ENCODE measurements around the gene GJD3.

The GJD3 gene

GRCh38 chr17:40316571-40317344 is 47.8 kb downstream of the GJD3 start:
- DNase-seq (ENCODE audit: low spot score), result no peak
- no peak for TF ChIP-seq CTCF (IDR thresholded peaks at IDR 0.05; ENCODE audit: extremely low read depth, missing control alignments)

GRCh38 chr17:40315678-40316570 is 48.6 kb downstream of the GJD3 start:
- TF ChIP-seq CTCF (IDR thresholded peaks at IDR 0.05; ENCODE audit: extremely low read depth, missing control alignments), result no peak
- DNase-seq (ENCODE audit: low spot score), result peak; percentile 4

- no peak for TF ChIP-seq CTCF (IDR thresholded peaks at IDR 0.05; ENCODE audit: extremely low read depth, missing control alignments)
- DNase-seq (ENCODE audit: low spot score), result no peak
These were observed 49.3 kb downstream of the GJD3 start for GRCh38 chr17:40315206-40315605.

- DNase-seq (ENCODE audit: low spot score), result peak; percentile 5
- no peak for TF ChIP-seq CTCF (IDR thresholded peaks at IDR 0.05; ENCODE audit: extremely low read depth, missing control alignments)
These were observed 50.0 kb downstream of the GJD3 start for GRCh38 chr17:40314584-40314956.

GRCh38 chr17:40313668-40314583 is 50.6 kb downstream of the GJD3 start:
- DNase-seq (ENCODE audit: low spot score), result no peak
- no peak for TF ChIP-seq CTCF (IDR thresholded peaks at IDR 0.05; ENCODE audit: extremely low read depth, missing control alignments)
